Breast epithelium (tissue), 3 donors: ENCODE results near the gene RELL1.

Experiments used
- CTCF ChIP-seq, 3 donors: fragments of 450-650 bp; IDR thresholded peaks; one replicate each; pipeline ENCODE4 v1.5.1; 2016 to 2017; ENCODE audit warnings: antibody characterized with exemption in 3 of 3, mild to moderate bottlenecking in 3 of 3, moderate library complexity in 3 of 3
- POLR2A ChIP-seq: fragments of 450-650 bp; IDR thresholded peaks from one replicate; pipeline ENCODE4 v1.6.1; 2016; ENCODE audit warnings: antibody characterized with exemption, mild to moderate bottlenecking, moderate library complexity

DNA sequence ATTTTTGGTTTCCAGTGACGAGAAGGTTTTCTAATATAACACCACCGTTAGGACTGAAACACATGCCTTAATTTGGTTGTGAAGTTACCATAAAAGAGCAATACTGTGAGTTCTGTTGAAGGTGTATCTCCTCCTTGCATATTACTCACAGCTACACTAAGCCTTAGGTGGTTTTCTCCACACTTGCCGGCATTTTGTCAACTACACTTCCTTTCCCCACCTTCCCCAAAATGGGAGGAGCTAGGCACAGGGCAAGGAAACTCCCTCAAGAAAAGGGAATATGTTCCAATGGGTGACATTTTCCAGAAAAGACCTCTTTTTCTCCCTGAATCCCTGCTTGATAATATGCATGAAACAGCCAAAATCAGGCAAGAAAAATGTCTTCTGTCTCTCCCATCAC lies 44.8 kb downstream of the RELL1 start:
- TF ChIP-seq CTCF (IDR thresholded peaks at IDR 0.05) (no peak), POLR2A (no peak)
